K562 (cell line): ENCODE results near the gene NPFF. TPM values are rescaled to one million over a fixed set of nuclear protein-coding genes. Genes with fewer than 3 reads are reported as not detected.

Experiments
- ATAC-seq: fragments of 200-7000 bp; cut with Tn5 transposase; 3 replicates; pipeline ENCODE4 v1.9.1; 2020; ENCODE audit warnings: moderate library complexity
- BruUV-seq: library from RNA; stranded (reverse); fragments of 400-500 nt; replicated peaks from 2 replicates; lab custom pipeline; 2021; lab: Mats Ljungman, UMichigan
- CTCF ChIA-PET: fragments of 300-600 bp; formaldehyde crosslinking; extraction: SDS; loops from one replicate; lab custom pipeline; 2021; ENCODE audit warnings: low intra/inter-chr PET ratio; lab: Yijun Ruan, JAX
- POLR2A ChIA-PET: fragments of 300-600, 350-650 bp; sonication (Branson Sonifier 250); formaldehyde crosslinking; extraction: SDS; loops from one replicate; lab custom pipeline; 2021; ENCODE audit warnings: antibody characterized with exemption, inconsistent platforms; lab: Yijun Ruan, JAX
- DNase-seq, 4 experiments: peaks; one replicate each; pipeline versions ENCODE4 v3.0.0 to v3.0.0-alpha.2; 2011 to 2018; ENCODE audit warnings: low spot score in 3 of 4, mixed read lengths in 3 of 4; ENCODE audit errors: extremely low read depth in 1 of 4
- FAIRE-seq: peaks from 2 replicates; lab custom pipeline; 2011; peaks lifted over from hg19 to GRCh38; lab: Jason Lieb, UNC
- H2AFZ ChIP-seq: 2 replicates; pipeline ENCODE4 v1.6.0; 2011; ENCODE audit warnings: low read depth, low read length, control low read depth, inconsistent platforms
- H3K27ac ChIP-seq: fragments of 200-600 bp; 3 replicates; pipeline ENCODE4 v1.8.0; 2011; ENCODE audit warnings: low read depth, mild to moderate bottlenecking, control low read depth, inconsistent platforms, low read length, moderate library complexity, mixed read lengths; ENCODE audit errors: extremely low read depth
- H3K27me3 ChIP-seq, 2 experiments: fragments of 300-600 bp in 1 of 2; 2 replicates in 1 of 2; 3 replicates in 1 of 2; pipeline versions ENCODE4 v1.6.0 to v1.8.0; 2011; ENCODE audit warnings: inconsistent platforms in 2 of 2, low read length in 2 of 2, mild to moderate bottlenecking in 1 of 2, mixed read lengths in 1 of 2, moderate library complexity in 1 of 2; ENCODE audit not compliant: control insufficient read depth in 2 of 2, insufficient read depth in 2 of 2
- H3K36me3 ChIP-seq: fragments of 300-600 bp; 3 replicates; pipeline ENCODE4 v1.8.0; 2011; ENCODE audit warnings: mild to moderate bottlenecking, low read length, inconsistent platforms; ENCODE audit not compliant: control insufficient read depth, insufficient read depth
- H3K4me1 ChIP-seq, 2 experiments: fragments of 200-600 bp in 1 of 2; replicated peaks in 1 of 2; 2 replicates in 1 of 2; 3 replicates in 1 of 2; pipeline versions ENCODE4 v1.5.1 to v1.8.0; 2011; ENCODE audit warnings: inconsistent platforms in 2 of 2, low read length in 2 of 2, mild to moderate bottlenecking in 1 of 2, mixed read lengths in 1 of 2, moderate library complexity in 1 of 2; ENCODE audit not compliant: control insufficient read depth in 2 of 2, insufficient read depth in 2 of 2
- H3K4me2 ChIP-seq: 2 replicates; pipeline ENCODE4 v1.6.1; 2011; ENCODE audit warnings: low read length, control low read depth, inconsistent platforms, mixed read lengths; ENCODE audit not compliant: insufficient read depth
- H3K4me3 ChIP-seq: fragments of 200-600 bp; sonication (generic), shearing (Covaris generic); 2 replicates; pipeline ENCODE4 v1.5.1; 2016; ENCODE audit warnings: control low read depth, inconsistent platforms
- H3K79me2 ChIP-seq: fragments of 200-600 bp; 3 replicates; pipeline ENCODE4 v1.8.0; 2011; ENCODE audit warnings: low read length, inconsistent platforms; ENCODE audit not compliant: control insufficient read depth, insufficient read depth
- H3K9ac ChIP-seq, 2 experiments: 2 replicates each; pipeline versions ENCODE4 v1.6.0 to v1.6.1; 2011; ENCODE audit warnings: low read depth in 2 of 2, low read length in 2 of 2, control low read depth in 1 of 2, inconsistent platforms in 1 of 2, mild to moderate bottlenecking in 1 of 2, mixed read lengths in 1 of 2; ENCODE audit not compliant: insufficient read depth in 1 of 2
- H3K9me1 ChIP-seq: one replicate; pipeline ENCODE4 v1.6.0; 2011; ENCODE audit warnings: inconsistent platforms, mild to moderate bottlenecking, low read length, moderate library complexity; ENCODE audit not compliant: control insufficient read depth, insufficient read depth
- H3K9me3 ChIP-seq: replicated peaks from 2 replicates; pipeline ENCODE4 v1.5.1; 2011; ENCODE audit warnings: low read depth, low read length, inconsistent platforms; ENCODE audit not compliant: control insufficient read depth, insufficient read depth
- H4K20me1 ChIP-seq: replicated peaks from 2 replicates; pipeline ENCODE4 v1.6.1; 2011; ENCODE audit warnings: low read length, inconsistent platforms, mixed read lengths; ENCODE audit not compliant: control insufficient read depth, insufficient read depth
- ATF6 ChIP-seq: sonication (generic); formaldehyde crosslinking; IDR thresholded peaks from 2 replicates; pipeline ENCODE4 v1.4.0; 2020; ENCODE audit warnings: mild to moderate bottlenecking, missing genetic modification reagents
- CHD2 ChIP-seq: IDR thresholded peaks from 2 replicates; pipeline ENCODE4 v1.6.1; 2011; ENCODE audit warnings: low read depth, low read length
- ELF1 ChIP-seq: fragments of 200-800 bp; sonication (Bioruptor generic); IDR thresholded peaks from 2 replicates; pipeline ENCODE4 v1.6.1; 2016; ENCODE audit warnings: missing genetic modification characterization, missing compliant biosample characterization
- HEY1 ChIP-seq: fragments of 250-450 bp; sonication (Bioruptor Pico); IDR thresholded peaks from 2 replicates; pipeline ENCODE4 v1.5.0; 2020; ENCODE audit warnings: mild to moderate bottlenecking, moderate library complexity, borderline replicate concordance
- KDM1A ChIP-seq, 2 experiments: fragments of 450-650 bp; IDR thresholded peaks; 2 replicates each; pipeline ENCODE4 v1.6.1; 2016; ENCODE audit warnings: mild to moderate bottlenecking in 2 of 2
- MAFG ChIP-seq: fragments of 450-650 bp; conservative IDR thresholded peaks from 2 replicates; pipeline ENCODE4 v1.6.1; 2016; ENCODE audit warnings: missing genetic modification characterization, missing compliant biosample characterization
- NUFIP1 ChIP-seq: fragments of 450-650 bp; IDR thresholded peaks from 2 replicates; pipeline ENCODE4 v1.6.1; 2018; ENCODE audit not compliant: partially characterized antibody
- RBBP5 ChIP-seq: fragments of 200-600 bp; sonication (generic); IDR thresholded peaks from 2 replicates; pipeline ENCODE4 v1.6.1; 2012; ENCODE audit warnings: borderline replicate concordance, mild to moderate bottlenecking, low read length, control low read depth, inconsistent platforms; ENCODE audit not compliant: insufficient read depth, poor library complexity, severe bottlenecking
- TOE1 ChIP-seq, 2 experiments: fragments of 450-650 bp in 1 of 2; sonication (generic) in 1 of 2; formaldehyde crosslinking in 1 of 2; IDR thresholded peaks; 2 replicates each; pipeline versions ENCODE4 v1.7.1 to v1.8.0; 2016 to 2022; ENCODE audit warnings: borderline replicate concordance in 2 of 2, mild to moderate bottlenecking in 2 of 2, antibody characterized with exemption in 1 of 2, inconsistent platforms in 1 of 2, low read depth in 1 of 2, missing genetic modification reagents in 1 of 2, moderate library complexity in 1 of 2
- ZKSCAN3 ChIP-seq: fragments of 250-450 bp; sonication (Bioruptor Pico); IDR thresholded peaks from 2 replicates; pipeline ENCODE4 v1.4.0; 2020
- ZNF134 ChIP-seq: fragments of 250-450 bp; sonication (Bioruptor Pico); conservative IDR thresholded peaks from 2 replicates; pipeline ENCODE4 v1.4.0; 2020
- WGBS: fragments of 100-300 bp; shearing (Covaris generic); methylation state at CpG from one replicate; pipeline ENCODE4 v1.1.6; 2016; ENCODE audit warnings: low coverage, mixed read lengths; ENCODE audit not compliant: insufficient coverage; ENCODE audit errors: missing lambda C conversion rate; 5-methylcytosine and 5-hydroxymethylcytosine counted together
- in situ Hi-C: fragments of 300-500 bp; cut with MboI; formaldehyde crosslinking; loops from 4 replicates; pipeline ENCODE4 v1.15.0; 2018; ENCODE audit warnings: inconsistent platforms, mixed read lengths
- intact Hi-C: fragments of 100-400 bp; cut with micrococcal nuclease; formaldehyde crosslinking; loops from 2 replicates; pipeline ENCODE4 v1.14.2; 2022
- polyA plus RNA-seq, 8 experiments: library from polyadenylated mRNA; depleted of rRNA in 4 of 8; stranded (reverse) in 5 of 8; unstranded in 3 of 8; fragments of >200 nt; fragmentation: Nextera tagmentation in 2 of 8; fragmentation: Illumina TruSeq in 1 of 8; extraction: Ambion mirVana in 2 of 8; extraction: Trizol in 1 of 8; gene quantifications; 2 replicates each; pipeline versions ENCODE4 v1.2.1 to v1.2.3, GENCODE V29; 2011 to 2014; ENCODE audit warnings: inconsistent platforms in 1 of 8, missing spikeins in 1 of 8
- total RNA-seq, 7 experiments: library from RNA; depleted of rRNA in 6 of 7; stranded (reverse); fragments of >200 nt in 6 of 7; fragmentation: Illumina TruSeq in 2 of 7; extraction: Trizol in 2 of 7; gene quantifications; 2 replicates each; pipeline versions ENCODE4 v1.2.1 to v1.2.3, GENCODE V29; 2011 to 2021; ENCODE audit warnings: low replicate concordance in 1 of 7

Gene NPFF
- total and polyA plus RNA-seq, 9 of the 15 experiments (the other 6 are each of a cell fraction or from before 2014, with no cell fraction given), result 0.15 to 1.2 (median 0.55) TPM; not detected in 6

- ATAC-seq (no peak), DNase-seq (no peak), FAIRE-seq (no peak)
- ChIA-PET CTCF (no interaction called here), POLR2A (interaction anchor here (0.6 to 0.8 kb wide), 2 partner anchors 9 to 25 kb away, joined by 3 read pairs; no protein-coding TSS in a partner anchor)
- peaks cover 64% of the 10 kb centered on the region; the same call in 2 of the 3 replicates for H3K36me3 ChIP-seq
- no peaks in the 10 kb centered on the region for H3K27me3 ChIP-seq
- H3K27ac ChIP-seq, result no peak overlapping the region
- H3K9me3 ChIP-seq, result no peaks in the 10 kb centered on the region
- no peaks in the 10 kb centered on the region for H3K9me1 ChIP-seq
- WGBS, result 31% methylated on average over 2 of the region's 2 CpGs
- no TSS peak for BruUV-seq
- no peaks in the 10 kb centered on the region for H4K20me1 ChIP-seq
- TF ChIP-seq MAFG (no peak), HEY1 (CRISPR knock-in tag) (no peak)
- in situ Hi-C loops (no loop called here), intact Hi-C loops (no loop called here)
- no peaks in the 10 kb centered on the region for H3K79me2 ChIP-seq
- H3K4me2 ChIP-seq, result no peak overlapping the region
- H2AFZ ChIP-seq, result no peak overlapping the region
- H3K4me1 ChIP-seq, result no peaks in the 10 kb centered on the region
- H3K4me3 ChIP-seq, result no peak overlapping the region
- H3K9ac ChIP-seq, result no peak overlapping the region
Measured at GRCh38 chr12:53533471-53533870, 26.2 kb upstream of the NPFF start.

- no peak overlapping the region for H3K4me2 ChIP-seq
- CTCF ChIA-PET, result interaction anchor here (0.6 kb wide), 1 partner anchor 143 kb away, joined by 7 read pairs; no protein-coding TSS in a partner anchor
- FAIRE-seq (no peak), ATAC-seq (no peak), DNase-seq (no peak)
- H3K9ac ChIP-seq, result no peak overlapping the region
- no peak overlapping the region for H3K4me3 ChIP-seq
- no peak overlapping the region for H3K27ac ChIP-seq
- peaks cover 59% of the 10 kb centered on the region; the same call in 2 of the 3 replicates for H3K36me3 ChIP-seq
- H2AFZ ChIP-seq, result no peak overlapping the region
- WGBS, result 92% methylated on average over 7 of the region's 7 CpGs
- POLR2A ChIA-PET, result interaction anchor here (0.8 kb wide), 2 partner anchors 11 to 24 kb away, joined by 3 read pairs; no protein-coding TSS in a partner anchor
- H3K27me3 ChIP-seq, result no peaks in the 10 kb centered on the region
- BruUV-seq, result no TSS peak
- H3K79me2 ChIP-seq, result no peaks in the 10 kb centered on the region
- intact Hi-C loops (no loop called here), in situ Hi-C loops (no loop called here)
- no peaks in the 10 kb centered on the region for H4K20me1 ChIP-seq
- H3K4me1 ChIP-seq, result no peaks in the 10 kb centered on the region
- no peaks in the 10 kb centered on the region for H3K9me1 ChIP-seq
- H3K9me3 ChIP-seq, result no peaks in the 10 kb centered on the region
- TF ChIP-seq RBBP5 (no peak), KDM1A (IDR thresholded peaks at IDR 0.05) (no peak), CHD2 (no peak), TOE1 (IDR thresholded peaks at IDR 0.05; ENCODE audit: borderline replicate concordance) (no peak), TOE1 (CRISPR knock-in tag; IDR thresholded peaks at IDR 0.05; ENCODE audit: borderline replicate concordance, low read depth) (no peak), ATF6 (CRISPR knock-in tag) (no peak), ZKSCAN3 (CRISPR knock-in tag) (no peak), ZNF134 (CRISPR knock-in tag) (no peak), NUFIP1 (no peak), ELF1 (tag) (no peak)
Measured at GRCh38 chr12:53532524-53533445, 25.5 kb upstream of the NPFF start.
